H9 (cell line): ENCODE measurements around the gene MT1F. TPM values are rescaled to one million over a fixed set of nuclear protein-coding genes. Genes with fewer than 3 reads are reported as not detected.

Source experiments
- DNase-seq: peaks from one replicate; pipeline ENCODE4 v3.0.0-alpha.2; 2017
- H2AFZ ChIP-seq: one replicate; pipeline ENCODE4 v1.6.1; 2013; ENCODE audit warnings: mild to moderate bottlenecking, low read length, control low read depth, moderate library complexity
- H2AK5ac ChIP-seq: 2 replicates; pipeline ENCODE4 v1.6.1; 2013; ENCODE audit warnings: low read length, control low read depth, mixed read lengths; ENCODE audit not compliant: insufficient read length
- H2BK120ac ChIP-seq: one replicate; pipeline ENCODE4 v1.6.1; 2013; ENCODE audit warnings: low read depth, mild to moderate bottlenecking, low read length, control low read depth, inconsistent platforms; ENCODE audit not compliant: poor library complexity, severe bottlenecking
- H2BK12ac ChIP-seq: 2 replicates; pipeline ENCODE4 v1.6.1; 2013; ENCODE audit warnings: low read length, control low read depth, mixed read lengths, low read depth; ENCODE audit not compliant: insufficient read length
- H2BK15ac ChIP-seq: 2 replicates; pipeline ENCODE4 v1.6.1; 2013; ENCODE audit warnings: low read depth, low read length, control low read depth
- H2BK20ac ChIP-seq: one replicate; pipeline ENCODE4 v1.6.1; 2013; ENCODE audit warnings: low read depth, mild to moderate bottlenecking, low read length, control low read depth, inconsistent platforms; ENCODE audit not compliant: poor library complexity, severe bottlenecking
- H2BK5ac ChIP-seq: 2 replicates; pipeline ENCODE4 v1.6.1; 2013; ENCODE audit warnings: low read length, control low read depth, mixed read lengths; ENCODE audit not compliant: insufficient read length
- H3K14ac ChIP-seq: 2 replicates; pipeline ENCODE4 v1.6.1; 2013; ENCODE audit warnings: low read length, control low read depth; ENCODE audit not compliant: insufficient read depth
- H3K18ac ChIP-seq: 2 replicates; pipeline ENCODE4 v1.6.1; 2013; ENCODE audit warnings: low read depth, mild to moderate bottlenecking, mixed read lengths, low read length, control low read depth; ENCODE audit not compliant: insufficient read length
- H3K23ac ChIP-seq: 2 replicates; pipeline ENCODE4 v1.6.1; 2013; ENCODE audit warnings: low read length, control low read depth, mixed read lengths, low read depth; ENCODE audit not compliant: insufficient read length
- H3K23me2 ChIP-seq: 2 replicates; pipeline ENCODE4 v1.6.1; 2013; ENCODE audit warnings: low read depth, mild to moderate bottlenecking, mixed read lengths, low read length, control low read depth; ENCODE audit not compliant: insufficient read length, poor library complexity, severe bottlenecking
- H3K27ac ChIP-seq: 2 replicates; pipeline ENCODE4 v1.5.1; 2013; ENCODE audit warnings: low read length, control low read depth, mixed read lengths, low read depth; ENCODE audit not compliant: insufficient read length
- H3K27me3 ChIP-seq: 2 replicates; pipeline ENCODE4 v1.6.1; 2013; ENCODE audit warnings: low read length, control low read depth, inconsistent platforms; ENCODE audit not compliant: insufficient read depth
- H3K4ac ChIP-seq: 2 replicates; pipeline ENCODE4 v1.6.1; 2013; ENCODE audit warnings: low read depth, mild to moderate bottlenecking, control low read depth, inconsistent platforms, low read length, moderate library complexity
- H3K4me1 ChIP-seq: 2 replicates; pipeline ENCODE4 v1.6.1; 2013; ENCODE audit warnings: low read length, control low read depth, inconsistent platforms; ENCODE audit not compliant: insufficient read depth
- H3K4me2 ChIP-seq: 2 replicates; pipeline ENCODE4 v1.6.1; 2013; ENCODE audit warnings: low read length, control low read depth, mixed read lengths; ENCODE audit not compliant: insufficient read length, insufficient read depth
- H3K56ac ChIP-seq: 2 replicates; pipeline ENCODE4 v1.6.1; 2013; ENCODE audit warnings: low read depth, mild to moderate bottlenecking, mixed read lengths, low read length, control low read depth; ENCODE audit not compliant: insufficient read length
- H3K79me1 ChIP-seq: 2 replicates; pipeline ENCODE4 v1.6.1; 2013; ENCODE audit warnings: low read depth, mild to moderate bottlenecking, moderate library complexity, low read length, control low read depth, inconsistent platforms; ENCODE audit not compliant: insufficient read depth, poor library complexity, severe bottlenecking
- H3K79me2 ChIP-seq: 2 replicates; pipeline ENCODE4 v1.6.1; 2013; ENCODE audit warnings: low read length, control low read depth, inconsistent platforms; ENCODE audit not compliant: insufficient read depth
- H3K9ac ChIP-seq: 2 replicates; pipeline ENCODE4 v1.6.1; 2013; ENCODE audit warnings: low read length, control low read depth, mixed read lengths; ENCODE audit not compliant: insufficient read length; ENCODE audit errors: extremely low read depth
- H3K9me3 ChIP-seq: one replicate; pipeline ENCODE4 v1.6.1; 2013; ENCODE audit warnings: low read depth, low read length, inconsistent platforms; ENCODE audit not compliant: control insufficient read depth
- H3T11ph ChIP-seq: one replicate; pipeline ENCODE4 v1.6.1; 2013; ENCODE audit warnings: mild to moderate bottlenecking, low read length, control low read depth, inconsistent platforms
- H4K20me1 ChIP-seq: one replicate; pipeline ENCODE4 v1.6.1; 2013; ENCODE audit not compliant: control insufficient read depth, insufficient read length, insufficient read depth
- H4K5ac ChIP-seq: 2 replicates; pipeline ENCODE4 v1.6.1; 2013; ENCODE audit warnings: low read depth, mild to moderate bottlenecking, mixed read lengths, low read length, control low read depth; ENCODE audit not compliant: insufficient read length
- H4K8ac ChIP-seq: replicated peaks from 2 replicates; pipeline ENCODE4 v1.6.1; 2013; ENCODE audit warnings: low read length, control low read depth, mixed read lengths, low read depth; ENCODE audit not compliant: insufficient read length
- H4K91ac ChIP-seq: 2 replicates; pipeline ENCODE4 v1.6.1; 2013; ENCODE audit warnings: low read depth, mild to moderate bottlenecking, moderate library complexity, mixed read lengths, low read length, control low read depth; ENCODE audit not compliant: insufficient read length
- H3K27ac Mint-ChIP-seq, 3 experiments: 2 replicates in 2 of 3; 3 replicates in 1 of 3; pipeline ENCODE4 v1.8.0; 2020 to 2021; ENCODE audit warnings: mixed read lengths in 3 of 3, mild to moderate bottlenecking in 1 of 3, moderate library complexity in 1 of 3
- H3K27me3 Mint-ChIP-seq: 2 replicates; pipeline ENCODE4 v1.8.0; 2021; ENCODE audit warnings: low read depth, mild to moderate bottlenecking, moderate library complexity, mixed read lengths
- H3K36me3 Mint-ChIP-seq, 3 experiments: 2 replicates in 2 of 3; 3 replicates in 1 of 3; pipeline ENCODE4 v1.8.0; 2020 to 2021; ENCODE audit warnings: low read depth in 3 of 3, mixed read lengths in 3 of 3; ENCODE audit not compliant: insufficient read depth in 1 of 3
- H3K4me1 Mint-ChIP-seq, 2 experiments: 2 replicates each; pipeline ENCODE4 v1.8.0; 2020; ENCODE audit warnings: mixed read lengths in 2 of 2
- H3K4me3 Mint-ChIP-seq, 2 experiments: 2 replicates in 1 of 2; 3 replicates in 1 of 2; pipeline ENCODE4 v1.8.0; 2020 to 2021; ENCODE audit warnings: mild to moderate bottlenecking in 2 of 2, mixed read lengths in 2 of 2, moderate library complexity in 1 of 2
- H3K9me3 Mint-ChIP-seq, 2 experiments: 2 replicates in 1 of 2; 3 replicates in 1 of 2; pipeline ENCODE4 v1.8.0; 2020; ENCODE audit warnings: mild to moderate bottlenecking in 2 of 2, mixed read lengths in 2 of 2, moderate library complexity in 1 of 2
- CTCF ChIP-seq: fragments of 200-600 bp; sonication (generic); conservative IDR thresholded peaks from 3 replicates; pipeline ENCODE4 v1.8.0; 2021; ENCODE audit warnings: antibody characterized with exemption, mild to moderate bottlenecking
- WGBS: extraction: QIAGEN DNeasy Blood & Tissue Kit; methylation state at CpG from one replicate; pipeline ENCODE4 v1.1.7; 2013; ENCODE audit warnings: missing lambda C conversion rate, low lambda C conversion rate, mixed read lengths; ENCODE audit not compliant: insufficient read length; ENCODE audit errors: extremely low coverage; 5-methylcytosine and 5-hydroxymethylcytosine counted together
- total RNA-seq: library from RNA; stranded (reverse); gene quantifications from 2 replicates; pipeline ENCODE4 v1.2.1, GENCODE V29; 2021

MT1F gene
- total RNA-seq, 1 experiment from 2014 or later = 26.1 TPM

- peaks cover 88% of the 10 kb centered on the region for H3K27me3 ChIP-seq
- WGBS = no CpG with 5 or more reads among the region's 10 CpGs
Observed at GRCh38 chr16:56631197-56631596, 26.6 kb upstream of the MT1F start.

More at GRCh38 chr16:56631197-56631596, 26.6 kb upstream of the MT1F start:
- no peaks in the 10 kb centered on the region for H4K20me1 ChIP-seq
- no peak overlapping the region for H3K9ac ChIP-seq
- no peak overlapping the region for H2BK15ac ChIP-seq
- no peaks in the 10 kb centered on the region for H3K36me3 Mint-ChIP-seq
- no peak overlapping the region for H2AK5ac ChIP-seq
- DNase-seq = no peak
- no peak overlapping the region for H2AFZ ChIP-seq
- no peak overlapping the region for H4K5ac ChIP-seq
- H3K9me3 Mint-ChIP-seq = peaks cover 0 to 12% of the 10 kb centered on the region in 2 experiments; a peak in 2 of 5 replicates
- no peak overlapping the region for H2BK12ac ChIP-seq
- no peaks in the 10 kb centered on the region for H3K79me2 ChIP-seq
- peaks cover 99% of the 10 kb centered on the region for H3K27me3 Mint-ChIP-seq
- no peak overlapping the region for H3K14ac ChIP-seq
- H3K79me1 ChIP-seq = no peaks in the 10 kb centered on the region
- H4K91ac ChIP-seq = no peak overlapping the region
- no peak for TF ChIP-seq CTCF
- H3K9me3 ChIP-seq = no peaks in the 10 kb centered on the region
- H3K23ac ChIP-seq = no peak overlapping the region
- H4K8ac ChIP-seq = no peak overlapping the region
- H2BK5ac ChIP-seq = no peak overlapping the region
- no peak overlapping the region for H3K27ac Mint-ChIP-seq
- H3K56ac ChIP-seq = no peak overlapping the region
- H3K4me3 Mint-ChIP-seq = peak overlapping the region in 1 of 2 experiments; percentile 79; a peak in 1 of 5 replicates
- H3K4me1 Mint-ChIP-seq = peaks cover 19 to 33% of the 10 kb centered on the region in 2 experiments
- H3K18ac ChIP-seq = no peak overlapping the region
- no peak overlapping the region for H3K27ac ChIP-seq
- no peak overlapping the region for H2BK120ac ChIP-seq
- no peak overlapping the region for H3K4ac ChIP-seq
- H3K23me2 ChIP-seq = peaks cover 7% of the 10 kb centered on the region
- H3K4me1 ChIP-seq = no peaks in the 10 kb centered on the region; the same call in 1 of the 2 replicates
- no peak overlapping the region for H3T11ph ChIP-seq
- no peak overlapping the region for H3K4me2 ChIP-seq
- H2BK20ac ChIP-seq = no peak overlapping the region
